Measurements from ENCODE around the gene PLD3.

PLD3 gene

GRCh38 chr19:40315812-40316470 lies 32.6 kb upstream of the PLD3 start:
- Histone ChIP-seq H3K4me3 (ENCODE audit: low read depth, low read length) (no peak overlapping the region), H3K27ac (no peak overlapping the region), H3K27me3 (replicated peaks) (no peaks in the 10 kb centered on the region), H3K36me3 (replicated peaks) (peaks cover 13% of the 10 kb centered on the region)
- DNase-seq: no peak
- TF ChIP-seq CTCF (IDR thresholded peaks at IDR 0.05; ENCODE audit: low read depth, low read length, missing control alignments): no peak
- in situ Hi-C loops (cut with HindIII; ENCODE audit: low pct_ligation_motif_present, low sequenced_read_pairs): no loop called here

GRCh38 chr19:40317338-40317737 lies 31.2 kb upstream of the PLD3 start:
- in situ Hi-C loops (cut with HindIII; ENCODE audit: low pct_ligation_motif_present, low sequenced_read_pairs): no loop called here
- Histone ChIP-seq H3K4me3 (ENCODE audit: low read depth, low read length) (no peak overlapping the region), H3K27ac (no peak overlapping the region), H3K36me3 (replicated peaks) (peaks cover 27% of the 10 kb centered on the region), H3K27me3 (replicated peaks) (no peaks in the 10 kb centered on the region)
- DNase-seq: no peak
- no peak for TF ChIP-seq CTCF (IDR thresholded peaks at IDR 0.05; ENCODE audit: low read depth, low read length, missing control alignments)

- no peak for DNase-seq
- in situ Hi-C loops (cut with HindIII; ENCODE audit: low pct_ligation_motif_present, low sequenced_read_pairs): no loop called here
- TF ChIP-seq CTCF (IDR thresholded peaks at IDR 0.05; ENCODE audit: low read depth, low read length, missing control alignments): no peak
- no peak overlapping the region for H3K4me3 ChIP-seq (ENCODE audit: low read depth, low read length)
- no peaks in the 10 kb centered on the region for H3K27me3 ChIP-seq (replicated peaks)
- H3K27ac ChIP-seq: no peak overlapping the region
- peaks cover 46% of the 10 kb centered on the region for H3K36me3 ChIP-seq (replicated peaks)
Observed at GRCh38 chr19:40320558-40320935, 27.9 kb upstream of the PLD3 start.

GRCh38 chr19:40321076-40321475 lies 27.4 kb upstream of the PLD3 start:
- no peak for DNase-seq
- Histone ChIP-seq H3K36me3 (replicated peaks) (peaks cover 51% of the 10 kb centered on the region), H3K27ac (no peak overlapping the region), H3K4me3 (ENCODE audit: low read depth, low read length) (no peak overlapping the region), H3K27me3 (replicated peaks) (no peaks in the 10 kb centered on the region)
- in situ Hi-C loops (cut with HindIII; ENCODE audit: low pct_ligation_motif_present, low sequenced_read_pairs): no loop called here
- no peak for TF ChIP-seq CTCF (IDR thresholded peaks at IDR 0.05; ENCODE audit: low read depth, low read length, missing control alignments)

- TF ChIP-seq CTCF (IDR thresholded peaks at IDR 0.05; ENCODE audit: low read depth, low read length, missing control alignments): no peak
- no peaks in the 10 kb centered on the region for H3K27me3 ChIP-seq (replicated peaks)
- DNase-seq: no peak
- H3K27ac ChIP-seq: no peak overlapping the region
- in situ Hi-C loops (cut with HindIII; ENCODE audit: low pct_ligation_motif_present, low sequenced_read_pairs): no loop called here
- peaks cover 52% of the 10 kb centered on the region for H3K36me3 ChIP-seq (replicated peaks)
- no peak overlapping the region for H3K4me3 ChIP-seq (ENCODE audit: low read depth, low read length)
Observed at GRCh38 chr19:40321566-40322270, 26.8 kb upstream of the PLD3 start.

- Histone ChIP-seq H3K4me3 (ENCODE audit: low read depth, low read length) (no peak overlapping the region), H3K27me3 (replicated peaks) (no peaks in the 10 kb centered on the region), H3K27ac (no peak overlapping the region), H3K36me3 (replicated peaks) (peaks cover 52% of the 10 kb centered on the region)
- peak; percentile 52 for DNase-seq
- no peak for TF ChIP-seq CTCF (IDR thresholded peaks at IDR 0.05; ENCODE audit: low read depth, low read length, missing control alignments)
- in situ Hi-C loops (cut with HindIII; ENCODE audit: low pct_ligation_motif_present, low sequenced_read_pairs): no loop called here
Observed at GRCh38 chr19:40322271-40322610, 26.3 kb upstream of the PLD3 start.
